Measurements from ENCODE around the gene RNF180.
"Not testable (repeated sequence)": the region's sequence is repeated elsewhere in the genome, so short reads cannot be mapped to it uniquely, and the experiment has no call there.

RNF180 gene

GRCh38 chr5:64286381-64286780 lies 120.7 kb downstream of the RNF180 start:
- DNase-seq, result no peak

GRCh38 chr5:64288496-64288895 lies 122.9 kb downstream of the RNF180 start:
- not testable (repeated sequence) for DNase-seq

- no peak for DNase-seq
Measured at GRCh38 chr5:64292611-64293215, 127.1 kb downstream of the RNF180 start.

GRCh38 chr5:64295101-64295500 lies 129.5 kb downstream of the RNF180 start:
- DNase-seq, result peak; percentile 21

- no peak for DNase-seq
Measured at GRCh38 chr5:64298586-64298985, 132.9 kb downstream of the RNF180 start.

GRCh38 chr5:64299805-64300204 lies 134.2 kb downstream of the RNF180 start:
- DNase-seq, result no peak

GRCh38 chr5:64301566-64301965 lies 135.9 kb downstream of the RNF180 start:
- DNase-seq, result no peak

- DNase-seq, result no peak
Measured at GRCh38 chr5:64308135-64308534, 142.5 kb downstream of the RNF180 start.

- no peak for DNase-seq
Measured at GRCh38 chr5:64312491-64312890, 146.8 kb downstream of the RNF180 start.

- no peak for DNase-seq
Measured at GRCh38 chr5:64315778-64316177, 150.1 kb downstream of the RNF180 start.

GRCh38 chr5:64318175-64318574 lies 152.5 kb downstream of the RNF180 start:
- no peak for DNase-seq

GRCh38 chr5:64323591-64323990 lies 157.9 kb downstream of the RNF180 start:
- no peak for DNase-seq

- DNase-seq, result no peak
Measured at GRCh38 chr5:64330728-64331231, 165.1 kb downstream of the RNF180 start.

- DNase-seq, result no peak
Measured at GRCh38 chr5:64331597-64332277, 166.1 kb downstream of the RNF180 start.

- no peak for DNase-seq
Measured at GRCh38 chr5:64333886-64334285, 168.2 kb downstream of the RNF180 start.

GRCh38 chr5:64339769-64340168 lies 174.1 kb downstream of the RNF180 start:
- no peak for DNase-seq

- no peak for DNase-seq
Measured at GRCh38 chr5:64340293-64340692, 174.7 kb downstream of the RNF180 start.

GRCh38 chr5:64341340-64341739 lies 175.7 kb downstream of the RNF180 start:
- no peak for DNase-seq

- DNase-seq, result no peak
Measured at GRCh38 chr5:64344501-64344900, 178.9 kb downstream of the RNF180 start.

GRCh38 chr5:64347309-64347708 lies 181.7 kb downstream of the RNF180 start:
- DNase-seq, result no peak

GRCh38 chr5:64364426-64364825 lies 198.8 kb downstream of the RNF180 start:
- no peak for DNase-seq

- no peak for DNase-seq
Measured at GRCh38 chr5:64384765-64385164, 219.1 kb downstream of the RNF180 start.

GRCh38 chr5:64397552-64397951 lies 231.9 kb downstream of the RNF180 start:
- no peak for DNase-seq

GRCh38 chr5:64398735-64399134 lies 233.1 kb downstream of the RNF180 start:
- not testable (repeated sequence) for DNase-seq
